Activated CD4-positive, alpha-beta T cell treated with anti-CD3 and anti-CD28 coated beads, Interleukin-2, Interleukin-6, amounts not matched to agents 100 ng/mL and 50 ng/mL, durations not matched to agents 16 hours and 8 hours (primary cell): ENCODE measurements around the gene CCDC142.
"Not testable (repeated sequence)": the region's sequence is repeated elsewhere in the genome, so short reads cannot be mapped to it uniquely, and the experiment has no call there.

Source experiments
- DNase-seq: peaks from one replicate; pipeline ENCODE4 v3.0.0-alpha.2; 2020

Gene CCDC142

GRCh38 chr2:74470742-74471141 is 12.1 kb downstream of the CCDC142 start:
- DNase-seq: not testable (repeated sequence)

GRCh38 chr2:74464406-74464805 is 18.4 kb downstream of the CCDC142 start:
- DNase-seq: no peak

GRCh38 chr2:74462786-74463105 is 20.1 kb downstream of the CCDC142 start:
- no peak for DNase-seq

GRCh38 chr2:74462054-74462785 is 20.6 kb downstream of the CCDC142 start:
- DNase-seq: no peak

- no peak for DNase-seq
Observed at GRCh38 chr2:74461187-74462053, 21.4 kb downstream of the CCDC142 start.

- DNase-seq: not testable (repeated sequence)
Observed at GRCh38 chr2:74460187-74460586, 22.6 kb downstream of the CCDC142 start.

- DNase-seq: not testable (repeated sequence)
Observed at GRCh38 chr2:74459503-74460118, 23.2 kb downstream of the CCDC142 start.

- DNase-seq: no peak
Observed at GRCh38 chr2:74458938-74459363, 23.8 kb downstream of the CCDC142 start.

GRCh38 chr2:74458132-74458937 is 24.5 kb downstream of the CCDC142 start, which contains the start of gene WBP1:
TSS of gene WBP1 (plus strand) at chr2:74458438. CDS start at chr2:74458603, 165 bp downstream.
- peak; percentile 100 for DNase-seq

GRCh38 chr2:74457549-74458131 is 25.2 kb downstream of the CCDC142 start:
- peak; percentile 83 for DNase-seq

GRCh38 chr2:74457129-74457548 is 25.7 kb downstream of the CCDC142 start:
- DNase-seq: no peak

- peak; percentile 99 for DNase-seq
Observed at GRCh38 chr2:74454654-74455511, 27.9 kb downstream of the CCDC142 start, which contains the start of gene INO80B. TSS of gene INO80B (plus strand) at chr2:74455087. CDS start at chr2:74455117, 30 bp downstream.

- no peak for DNase-seq
Observed at GRCh38 chr2:74450570-74451190, 32.1 kb downstream of the CCDC142 start.

GRCh38 chr2:74448771-74449170 is 34.0 kb downstream of the CCDC142 start:
- DNase-seq: no peak

- DNase-seq: no peak
Observed at GRCh38 chr2:74447230-74447999, 35.4 kb downstream of the CCDC142 start.

- no peak for DNase-seq
Observed at GRCh38 chr2:74444498-74445318, 38.1 kb downstream of the CCDC142 start.

GRCh38 chr2:74442483-74443297 is 40.1 kb downstream of the CCDC142 start:
- DNase-seq: not testable (repeated sequence)
